HFF-Myc (cell line): ENCODE results near the gene PCYT2.
A peak's percentile ranks its signal among the peaks of the same experiment; 100 is the strongest.

ENCODE experiments used
- DNase-seq: peaks from one replicate; pipeline ENCODE4 v3.0.0-alpha.2; 2011; ENCODE audit warnings: low read depth; ENCODE audit errors: extremely low read depth
- H3K4me3 ChIP-seq: replicated peaks from 2 replicates; pipeline ENCODE4 v1.5.1; 2011; ENCODE audit warnings: low read depth, mild to moderate bottlenecking, control low read depth, low read length
- CTCF ChIP-seq: IDR thresholded peaks from 2 replicates; pipeline ENCODE4 v1.5.1; 2012; ENCODE audit warnings: mild to moderate bottlenecking, low read depth, low read length, control low read depth; ENCODE audit errors: missing control alignments

PCYT2 gene

DNA sequence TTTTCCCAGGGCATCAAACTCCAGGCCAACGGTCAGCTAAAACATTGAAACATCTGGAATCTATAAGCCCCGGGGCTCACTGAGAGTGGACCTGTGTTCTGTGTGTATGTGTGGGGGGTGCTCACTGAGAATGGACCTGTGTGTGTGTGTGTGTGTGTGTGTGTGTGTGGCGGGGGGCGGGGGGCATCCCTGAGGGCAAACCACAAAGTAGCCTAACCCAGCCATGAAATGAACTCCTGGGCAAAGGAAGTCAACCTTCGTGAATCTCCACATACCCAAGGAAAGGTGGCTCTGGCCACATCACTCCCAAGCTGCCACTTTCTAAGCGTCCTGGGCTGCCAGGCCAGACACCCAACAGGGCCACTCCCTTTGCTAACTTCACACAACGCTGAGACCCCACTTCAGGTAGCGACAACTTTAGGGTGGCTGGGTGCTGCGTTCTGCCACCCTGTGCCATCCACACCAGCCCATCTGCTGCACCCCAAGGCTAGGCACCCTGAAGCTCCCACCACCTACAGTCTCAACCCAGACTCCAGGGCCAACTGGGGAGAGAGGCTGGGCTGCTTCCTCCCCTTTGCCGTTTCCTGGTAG lies 14.8 kb upstream of the PCYT2 start:
- TF ChIP-seq CTCF, result no peak
- no peak for DNase-seq
- H3K4me3 ChIP-seq, result peak overlapping the region; percentile 54

DNA sequence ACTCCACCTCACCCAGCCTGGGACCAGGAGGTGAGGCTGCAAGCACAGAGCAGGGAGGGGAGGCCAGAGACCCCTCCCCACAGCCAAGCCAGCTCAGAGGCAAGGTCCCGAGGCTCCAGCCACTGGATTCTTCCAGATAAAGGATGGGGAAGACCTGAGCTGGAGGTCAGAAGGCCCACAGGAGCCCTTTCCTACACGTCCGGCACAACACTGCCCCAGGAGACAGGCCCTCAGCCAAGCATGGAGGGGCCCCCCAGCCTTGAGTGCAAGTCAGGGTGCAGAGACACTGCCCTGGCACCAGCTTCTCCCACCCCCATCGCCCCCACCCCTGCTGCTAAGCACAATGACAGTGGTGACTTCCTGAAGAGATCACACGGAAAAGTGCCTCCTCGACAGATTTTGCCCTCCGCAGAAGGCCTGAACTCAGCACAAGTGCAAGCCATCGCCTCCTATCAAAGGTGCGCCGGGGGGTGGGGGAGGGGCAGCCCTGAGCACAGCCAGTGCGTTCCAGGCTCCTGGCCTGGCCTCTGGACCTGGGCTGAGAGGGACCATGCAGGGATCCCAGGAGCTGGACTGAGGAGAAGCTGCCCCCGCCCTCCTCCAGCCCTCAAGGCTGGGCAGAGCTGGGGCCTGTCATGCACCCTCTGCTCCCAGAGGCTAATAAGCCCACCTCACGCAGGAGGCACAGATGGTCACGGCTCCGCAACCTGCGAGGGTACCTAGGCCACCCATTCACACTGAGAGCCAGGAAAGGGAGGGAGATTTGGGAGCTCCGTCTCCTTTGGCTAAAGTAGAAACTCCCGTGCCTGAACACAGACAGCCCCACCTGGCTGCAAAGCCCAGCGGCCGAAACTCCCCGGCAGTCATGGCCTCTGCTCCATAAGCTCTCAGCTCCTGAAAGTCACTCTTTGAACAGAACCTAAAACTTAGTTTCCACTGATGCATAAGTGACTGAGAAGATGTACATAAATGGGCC lies 13.6 kb upstream of the PCYT2 start:
- no peak for DNase-seq
- H3K4me3 ChIP-seq, result no peak overlapping the region
- no peak for TF ChIP-seq CTCF

DNA sequence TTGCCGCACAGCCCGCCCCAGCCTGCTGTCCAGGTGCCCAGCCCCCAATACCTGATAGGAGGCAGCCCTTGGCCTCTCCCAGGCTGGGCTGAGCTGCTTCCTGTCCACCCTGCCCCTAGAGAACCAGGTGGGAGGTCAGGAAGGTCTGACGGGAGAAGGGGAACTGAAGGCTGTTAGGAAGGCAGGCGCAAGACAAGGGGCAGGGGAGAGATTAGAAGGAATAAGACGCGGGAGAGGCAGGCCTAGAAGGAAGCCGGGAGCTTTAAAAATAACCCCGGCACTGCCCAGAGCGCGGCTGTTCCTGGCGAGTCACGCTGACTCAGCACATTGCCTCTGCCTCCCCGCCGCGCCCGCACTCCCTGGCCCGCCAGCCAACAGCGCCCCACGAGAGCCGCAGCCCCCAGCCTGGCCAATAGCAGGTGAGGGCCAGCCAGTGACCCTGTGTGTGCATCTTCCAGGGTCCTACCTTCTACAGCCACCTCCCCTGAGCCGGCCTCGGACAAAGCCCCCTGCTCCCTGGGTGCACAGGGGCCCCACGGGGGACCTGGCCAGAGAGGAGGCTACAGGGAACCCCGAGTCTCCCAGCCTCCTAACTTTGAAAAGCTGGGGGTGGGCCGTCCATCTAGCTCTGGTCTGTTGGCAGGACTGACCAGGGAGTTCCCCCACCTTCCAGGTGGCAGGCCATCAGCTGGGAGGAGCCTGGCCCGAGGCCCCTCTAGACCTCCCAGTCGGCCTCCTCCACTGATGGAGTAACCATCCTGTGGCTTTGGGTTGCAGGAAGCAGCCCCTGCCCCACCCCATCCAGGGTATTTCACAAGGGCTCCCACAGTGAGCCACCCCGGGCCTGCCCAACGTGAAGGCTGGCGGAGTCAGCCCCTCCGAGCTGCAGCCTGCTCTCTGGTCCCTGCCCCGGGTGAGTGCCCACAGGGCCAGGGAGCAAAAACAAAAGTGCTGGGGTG lies 12.4 kb upstream of the PCYT2 start:
- H3K4me3 ChIP-seq, result peak overlapping the region; percentile 33
- DNase-seq, result no peak
- no peak for TF ChIP-seq CTCF

- TF ChIP-seq CTCF, result no peak
- DNase-seq, result no peak
- no peak overlapping the region; the same call in 1 of the 2 replicates for H3K4me3 ChIP-seq
Observed at GRCh38 chr17:81922566-81923301, 11.5 kb upstream of the PCYT2 start.

- no peak for TF ChIP-seq CTCF
- no peak overlapping the region for H3K4me3 ChIP-seq
- DNase-seq, result no peak
Observed at GRCh38 chr17:81921996-81922565, 10.9 kb upstream of the PCYT2 start.

GRCh38 chr17:81921537-81921862 lies 10.3 kb upstream of the PCYT2 start:
- no peak for DNase-seq
- no peak for TF ChIP-seq CTCF
- H3K4me3 ChIP-seq, result no peak overlapping the region
